ENCODE measurements around the gene ABTB2. TPM values are rescaled to one million over a fixed set of nuclear protein-coding genes. Genes with fewer than 3 reads are reported as not detected.

ABTB2 gene
- polyA plus RNA-seq, 1 donor (not counting 4 experiments of a cell fraction or from before 2014, with no cell fraction given): 1.0 TPM

DNA sequence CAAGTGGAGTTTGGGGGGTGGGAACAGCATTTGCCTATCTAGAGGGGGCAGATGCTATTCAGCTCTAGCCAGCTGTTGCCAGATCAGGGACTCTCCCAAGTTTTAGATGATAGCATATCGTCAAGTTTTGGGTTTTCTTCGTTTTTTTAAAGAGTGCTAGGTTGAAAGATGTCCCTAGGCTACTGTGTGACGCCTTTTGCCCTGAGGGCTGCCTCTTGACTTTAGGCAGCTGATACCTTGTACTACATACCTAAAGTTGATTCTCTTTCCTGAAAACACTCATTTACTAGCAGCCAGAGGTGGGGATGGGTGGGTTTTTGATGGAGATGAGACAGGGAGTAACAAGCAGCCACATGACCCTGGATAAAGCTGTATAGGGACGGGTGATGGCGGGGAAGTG is 87.1 kb downstream of the ABTB2 start:
- H3K4me3 ChIP-seq (ENCODE audit: control insufficient read depth in 2 of 3, extremely low read depth in 1 of 3, insufficient read depth in 2 of 3, low read depth in 1 of 3, low read length in 3 of 3): no peak overlapping the region
- H4K20me1 ChIP-seq (ENCODE audit: control insufficient read depth, extremely low read depth, insufficient read depth, low read length): no peaks in the 10 kb centered on the region
- dilution Hi-C loops (cut with MboI; ENCODE audit: extremely low pct_ligation_motif_present, low sequenced_read_pairs): no loop called here
- H3K4me2 ChIP-seq (ENCODE audit: control insufficient read depth, extremely low read depth, insufficient read depth, low read depth, low read length): no peak overlapping the region
- no peak for FAIRE-seq
- no peak for TF ChIP-seq EZH2 (IDR thresholded peaks at IDR 0.05; ENCODE audit: low read length)
- TF ChIP-seq, protein P1, sequence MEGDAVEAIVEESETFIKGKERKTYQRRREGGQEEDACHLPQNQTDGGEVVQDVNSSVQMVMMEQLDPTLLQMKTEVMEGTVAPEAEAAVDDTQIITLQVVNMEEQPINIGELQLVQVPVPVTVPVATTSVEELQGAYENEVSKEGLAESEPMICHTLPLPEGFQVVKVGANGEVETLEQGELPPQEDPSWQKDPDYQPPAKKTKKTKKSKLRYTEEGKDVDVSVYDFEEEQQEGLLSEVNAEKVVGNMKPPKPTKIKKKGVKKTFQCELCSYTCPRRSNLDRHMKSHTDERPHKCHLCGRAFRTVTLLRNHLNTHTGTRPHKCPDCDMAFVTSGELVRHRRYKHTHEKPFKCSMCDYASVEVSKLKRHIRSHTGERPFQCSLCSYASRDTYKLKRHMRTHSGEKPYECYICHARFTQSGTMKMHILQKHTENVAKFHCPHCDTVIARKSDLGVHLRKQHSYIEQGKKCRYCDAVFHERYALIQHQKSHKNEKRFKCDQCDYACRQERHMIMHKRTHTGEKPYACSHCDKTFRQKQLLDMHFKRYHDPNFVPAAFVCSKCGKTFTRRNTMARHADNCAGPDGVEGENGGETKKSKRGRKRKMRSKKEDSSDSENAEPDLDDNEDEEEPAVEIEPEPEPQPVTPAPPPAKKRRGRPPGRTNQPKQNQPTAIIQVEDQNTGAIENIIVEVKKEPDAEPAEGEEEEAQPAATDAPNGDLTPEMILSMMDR (optimal IDR thresholded peaks at IDR 0.05 in 1 of 3, IDR thresholded peaks at IDR 0.05 in 1 of 3, conservative IDR thresholded peaks at IDR 0.05 in 1 of 3; ENCODE audit: extremely low read depth in 1 of 3, insufficient read depth in 2 of 3, low read length in 3 of 3): no peak
- H3K36me3 ChIP-seq (ENCODE audit: control insufficient read depth in 2 of 2, extremely low read depth in 1 of 2, insufficient read depth in 2 of 2, low read length in 2 of 2): no peaks in the 10 kb centered on the region
- no peaks in the 10 kb centered on the region for H3K79me2 ChIP-seq (ENCODE audit: control insufficient read depth, insufficient read depth, low read length)
- H3K27ac ChIP-seq (ENCODE audit: control insufficient read depth, insufficient read depth, low read length): no peak overlapping the region
- no peaks in the 10 kb centered on the region for H3K9me1 ChIP-seq (ENCODE audit: control insufficient read depth, extremely low read depth, insufficient read depth, low read length)
- H2AFZ ChIP-seq (ENCODE audit: control insufficient read depth, low read length): no peak overlapping the region
- H3K9ac ChIP-seq (ENCODE audit: control insufficient read depth, extremely low read depth, insufficient read depth, low read length): no peak overlapping the region
- no peak for DNase-seq (ENCODE audit: low read depth, low spot score)
- H3K4me1 ChIP-seq (ENCODE audit: control insufficient read depth, extremely low read depth, insufficient read depth, low read length): peaks cover 18% of the 10 kb centered on the region
- H3K27me3 ChIP-seq (ENCODE audit: control insufficient read depth, extremely low read depth, insufficient read depth, low read length): no peaks in the 10 kb centered on the region
- H3K9me3 ChIP-seq (ENCODE audit: control insufficient read depth, low read depth, low read length): no peaks in the 10 kb centered on the region

DNA sequence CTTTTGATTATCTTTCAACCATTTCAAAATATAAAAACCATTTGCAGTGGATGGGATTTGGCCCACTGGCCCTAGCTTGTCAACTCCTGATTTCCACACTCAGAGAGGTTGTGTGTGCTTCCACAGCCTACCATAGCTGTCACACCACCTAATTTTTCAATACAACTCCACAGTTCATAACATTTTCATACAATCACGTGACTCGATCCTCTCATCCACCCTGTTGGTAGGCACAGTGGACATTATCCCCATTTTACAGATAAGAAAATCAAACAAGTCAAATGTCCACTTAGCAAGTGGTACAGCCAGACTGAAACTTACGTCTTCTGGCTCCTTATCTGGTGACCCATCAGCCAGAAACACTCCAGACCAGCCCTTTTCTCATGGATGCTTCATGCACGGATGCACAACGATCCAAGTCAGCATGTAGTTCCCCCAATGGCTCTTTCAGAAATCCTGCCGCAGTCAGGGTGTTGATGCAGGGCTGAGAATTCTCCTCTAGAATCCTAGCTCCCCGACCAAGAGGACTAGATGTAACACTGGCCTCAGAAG is 88.0 kb downstream of the ABTB2 start:
- H3K9me1 ChIP-seq (ENCODE audit: control insufficient read depth, extremely low read depth, insufficient read depth, low read length): no peaks in the 10 kb centered on the region
- DNase-seq (ENCODE audit: low read depth, low spot score) (no peak), FAIRE-seq (no peak)
- no peaks in the 10 kb centered on the region for H3K79me2 ChIP-seq (ENCODE audit: control insufficient read depth, insufficient read depth, low read length)
- no peak overlapping the region for H3K9ac ChIP-seq (ENCODE audit: control insufficient read depth, extremely low read depth, insufficient read depth, low read length)
- no peaks in the 10 kb centered on the region for H3K27me3 ChIP-seq (ENCODE audit: control insufficient read depth, extremely low read depth, insufficient read depth, low read length)
- H2AFZ ChIP-seq (ENCODE audit: control insufficient read depth, low read length): no peak overlapping the region
- no peaks in the 10 kb centered on the region for H3K36me3 ChIP-seq (ENCODE audit: control insufficient read depth in 2 of 2, extremely low read depth in 1 of 2, insufficient read depth in 2 of 2, low read length in 2 of 2)
- dilution Hi-C loops (cut with MboI; ENCODE audit: extremely low pct_ligation_motif_present, low sequenced_read_pairs): no loop called here
- H3K9me3 ChIP-seq (ENCODE audit: control insufficient read depth, low read depth, low read length): no peaks in the 10 kb centered on the region
- no peak overlapping the region for H3K4me2 ChIP-seq (ENCODE audit: control insufficient read depth, extremely low read depth, insufficient read depth, low read depth, low read length)
- no peaks in the 10 kb centered on the region for H4K20me1 ChIP-seq (ENCODE audit: control insufficient read depth, extremely low read depth, insufficient read depth, low read length)
- no peak overlapping the region for H3K27ac ChIP-seq (ENCODE audit: control insufficient read depth, insufficient read depth, low read length)
- TF ChIP-seq EZH2 (IDR thresholded peaks at IDR 0.05; ENCODE audit: low read length): no peak
- TF ChIP-seq, protein P1 (optimal IDR thresholded peaks at IDR 0.05 in 1 of 3, IDR thresholded peaks at IDR 0.05 in 1 of 3, conservative IDR thresholded peaks at IDR 0.05 in 1 of 3; ENCODE audit: extremely low read depth in 1 of 3, insufficient read depth in 2 of 3, low read length in 3 of 3): no peak
- H3K4me1 ChIP-seq (ENCODE audit: control insufficient read depth, extremely low read depth, insufficient read depth, low read length): peaks cover 10% of the 10 kb centered on the region
- H3K4me3 ChIP-seq (ENCODE audit: control insufficient read depth in 2 of 3, extremely low read depth in 1 of 3, insufficient read depth in 2 of 3, low read depth in 1 of 3, low read length in 3 of 3): no peak overlapping the region

Data from keratinocyte (primary cell).